ENCODE measurements around the gene STK11. TPM values are rescaled to one million over a fixed set of nuclear protein-coding genes. Genes with fewer than 3 reads are reported as not detected.

The STK11 gene
- total RNA-seq, 2 donors from 2014 or later: 60.2 to 70.0 TPM

- peak overlapping the region; percentile 97 to 99 for H3K27ac ChIP-seq
- peak; percentile 87 for DNase-seq (ENCODE audit: low spot score)
Observed at GRCh38 chr19:1269478-1270212, 64.1 kb downstream of the STK11 start.

DNA sequence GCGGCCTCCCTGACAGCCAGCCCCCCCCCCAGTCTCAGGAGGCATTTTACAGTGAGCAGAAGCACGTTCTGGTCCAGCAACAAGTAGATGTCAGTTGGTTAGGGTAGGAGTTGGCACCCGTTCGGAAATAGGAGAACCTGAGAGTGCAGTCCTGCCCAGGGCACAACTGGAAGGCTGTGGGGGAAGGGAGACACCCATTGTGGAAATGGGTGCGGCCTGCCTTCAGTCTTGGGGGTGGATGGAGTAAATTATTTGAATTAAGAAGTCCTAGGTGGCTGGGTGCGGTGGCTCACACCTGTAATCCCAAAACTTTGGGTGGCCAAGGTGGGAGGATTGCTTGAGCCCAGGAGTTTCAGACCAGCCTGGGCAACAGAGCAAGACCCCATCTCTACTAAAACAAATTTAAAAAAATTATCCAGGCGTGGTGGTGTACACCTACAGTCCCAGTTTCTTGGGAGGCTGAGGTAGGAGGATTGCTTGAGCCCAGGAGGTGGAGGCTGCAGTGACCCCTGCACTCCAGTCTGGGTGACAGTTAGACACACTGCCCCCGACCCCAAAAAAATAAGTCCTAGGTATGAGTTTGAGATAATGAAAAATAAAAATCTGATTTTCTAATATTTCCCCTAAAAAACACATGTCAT is 64.8 kb downstream of the STK11 start:
- no peaks in the 10 kb centered on the region for H3K27me3 ChIP-seq (replicated peaks; ENCODE audit: insufficient read depth)
- H3K9me3 ChIP-seq: no peaks in the 10 kb centered on the region
- H3K4me3 ChIP-seq: peak overlapping the region; percentile 84
- peaks cover 58 to 87% of the 10 kb centered on the region in 2 donors for H3K4me1 ChIP-seq (ENCODE audit: control insufficient read depth in 1 of 2, low read depth in 2 of 2)
- no peak for DNase-seq (ENCODE audit: low spot score)
- ATAC-seq (ENCODE audit: insufficient number of reproducible peaks, low FRiP score, low read depth): no peak
- H3K27ac ChIP-seq: peak overlapping the region; percentile 97 to 99
- TF ChIP-seq, protein P1, sequence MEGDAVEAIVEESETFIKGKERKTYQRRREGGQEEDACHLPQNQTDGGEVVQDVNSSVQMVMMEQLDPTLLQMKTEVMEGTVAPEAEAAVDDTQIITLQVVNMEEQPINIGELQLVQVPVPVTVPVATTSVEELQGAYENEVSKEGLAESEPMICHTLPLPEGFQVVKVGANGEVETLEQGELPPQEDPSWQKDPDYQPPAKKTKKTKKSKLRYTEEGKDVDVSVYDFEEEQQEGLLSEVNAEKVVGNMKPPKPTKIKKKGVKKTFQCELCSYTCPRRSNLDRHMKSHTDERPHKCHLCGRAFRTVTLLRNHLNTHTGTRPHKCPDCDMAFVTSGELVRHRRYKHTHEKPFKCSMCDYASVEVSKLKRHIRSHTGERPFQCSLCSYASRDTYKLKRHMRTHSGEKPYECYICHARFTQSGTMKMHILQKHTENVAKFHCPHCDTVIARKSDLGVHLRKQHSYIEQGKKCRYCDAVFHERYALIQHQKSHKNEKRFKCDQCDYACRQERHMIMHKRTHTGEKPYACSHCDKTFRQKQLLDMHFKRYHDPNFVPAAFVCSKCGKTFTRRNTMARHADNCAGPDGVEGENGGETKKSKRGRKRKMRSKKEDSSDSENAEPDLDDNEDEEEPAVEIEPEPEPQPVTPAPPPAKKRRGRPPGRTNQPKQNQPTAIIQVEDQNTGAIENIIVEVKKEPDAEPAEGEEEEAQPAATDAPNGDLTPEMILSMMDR (IDR thresholded peaks at IDR 0.05): no peak
- peaks cover 38% of the 10 kb centered on the region for H3K36me3 ChIP-seq

More at GRCh38 chr19:1269478-1270212, 64.1 kb downstream of the STK11 start:
- H3K36me3 ChIP-seq: peaks cover 35% of the 10 kb centered on the region
- H3K27me3 ChIP-seq (replicated peaks; ENCODE audit: insufficient read depth): no peaks in the 10 kb centered on the region
- ATAC-seq (ENCODE audit: insufficient number of reproducible peaks, low FRiP score, low read depth): peak; percentile 38
- H3K4me1 ChIP-seq (ENCODE audit: control insufficient read depth in 1 of 2, low read depth in 2 of 2): peaks cover 56 to 89% of the 10 kb centered on the region in 2 donors
- TF ChIP-seq, protein P1 (IDR thresholded peaks at IDR 0.05): no peak
- no peaks in the 10 kb centered on the region for H3K9me3 ChIP-seq
- peak overlapping the region; percentile 84 for H3K4me3 ChIP-seq

DNA sequence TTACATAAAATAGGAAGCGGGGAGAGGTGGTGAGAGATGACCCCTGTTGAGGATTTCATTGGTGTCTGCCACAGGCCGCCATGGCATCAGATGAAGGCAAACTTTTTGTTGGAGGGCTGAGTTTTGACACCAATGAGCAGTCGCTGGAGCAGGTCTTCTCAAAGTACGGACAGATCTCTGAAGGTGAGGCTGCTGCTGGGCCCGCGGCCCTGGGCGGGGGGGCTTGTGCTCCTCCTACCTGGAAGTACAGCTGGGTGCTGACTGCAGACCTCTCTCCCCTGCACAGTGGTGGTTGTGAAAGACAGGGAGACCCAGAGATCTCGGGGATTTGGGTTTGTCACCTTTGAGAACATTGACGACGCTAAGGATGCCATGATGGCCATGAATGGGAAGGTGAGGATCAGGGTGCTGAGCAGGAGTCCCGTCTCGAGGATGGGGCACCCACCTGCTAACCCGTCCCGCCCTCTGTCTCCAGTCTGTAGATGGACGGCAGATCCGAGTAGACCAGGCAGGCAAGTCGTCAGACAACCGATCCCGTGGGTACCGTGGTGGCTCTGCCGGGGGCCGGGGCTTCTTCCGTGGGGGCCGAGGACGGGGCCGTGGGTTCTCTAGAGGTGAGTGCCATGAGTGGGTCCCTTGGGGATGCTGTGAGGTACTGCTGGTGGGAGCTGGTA is 65.4 kb downstream of the STK11 start:
- DNase-seq (ENCODE audit: low spot score) (no peak), ATAC-seq (ENCODE audit: insufficient number of reproducible peaks, low FRiP score, low read depth) (no peak)
- H3K4me1 ChIP-seq (ENCODE audit: control insufficient read depth in 1 of 2, low read depth in 2 of 2): peaks cover 54 to 83% of the 10 kb centered on the region in 2 donors
- H3K9me3 ChIP-seq: no peaks in the 10 kb centered on the region
- H3K36me3 ChIP-seq: peaks cover 38% of the 10 kb centered on the region
- peak overlapping the region; percentile 84 for H3K4me3 ChIP-seq
- H3K27ac ChIP-seq: peak overlapping the region; percentile 97 to 99
- TF ChIP-seq, protein P1 (IDR thresholded peaks at IDR 0.05): no peak
- H3K27me3 ChIP-seq (replicated peaks; ENCODE audit: insufficient read depth): no peaks in the 10 kb centered on the region

GRCh38 chr19:1271528-1272422 is 66.2 kb downstream of the STK11 start:
- Histone ChIP-seq H3K27me3 (replicated peaks; ENCODE audit: insufficient read depth) (no peaks in the 10 kb centered on the region), H3K9me3 (no peaks in the 10 kb centered on the region), H3K27ac (peak overlapping the region; percentile 97 to 99), H3K4me3 (peak overlapping the region; percentile 84), H3K4me1 (ENCODE audit: control insufficient read depth in 1 of 2, low read depth in 2 of 2) (peaks cover 58 to 83% of the 10 kb centered on the region in 2 donors), H3K36me3 (peaks cover 38% of the 10 kb centered on the region)
- TF ChIP-seq, protein P1 (IDR thresholded peaks at IDR 0.05): no peak
- ATAC-seq (ENCODE audit: insufficient number of reproducible peaks, low FRiP score, low read depth) (no peak), DNase-seq (ENCODE audit: low spot score) (no peak)
